HCT116 (cell line): Measurements from ENCODE around the gene HIVEP2. TPM values are rescaled to one million over a fixed set of nuclear protein-coding genes. Genes with fewer than 3 reads are reported as not detected.

Experiments used
- ATAC-seq: fragments of 200-7000 bp; cut with Tn5 transposase; 2 replicates; pipeline ENCODE4 v1.9.1; 2020; ENCODE audit warnings: mild to moderate bottlenecking, moderate library complexity
- BruUV-seq: library from RNA; stranded (reverse); fragments of 400-500 nt; replicated peaks from 2 replicates; lab custom pipeline; 2021; lab: Mats Ljungman, UMichigan
- CTCF ChIA-PET: fragments of 300-600 bp; sonication (Branson Sonifier 250); formaldehyde crosslinking; loops from one replicate; lab custom pipeline; 2021; ENCODE audit warnings: antibody characterized with exemption; lab: Charles Lee
- POLR2A ChIA-PET: fragments of 300-600, 350-600 bp; sonication (Branson Sonifier 250); formaldehyde crosslinking; loops from one replicate; lab custom pipeline; 2021; ENCODE audit warnings: antibody characterized with exemption; lab: Charles Lee
- RAD21 ChIA-PET, 2 experiments: fragments of 300-600 bp; sonication (Branson Sonifier 250); formaldehyde crosslinking; loops; one replicate each; lab custom pipeline; 2023; ENCODE audit warnings: low total read pairs in 2 of 2; ENCODE audit not compliant: uncharacterized antibody in 2 of 2, unreplicated experiment in 2 of 2, low non-redundant PET in 1 of 2; lab: Charles Lee
- DNase-seq: peaks from one replicate; pipeline ENCODE4 v3.0.0-alpha.2; 2010; ENCODE audit warnings: low read depth, low spot score
- H2AFZ ChIP-seq: fragments of 200-600 bp; shearing (Covaris generic), sonication (generic); 2 replicates; pipeline ENCODE4 v1.6.1; 2017; ENCODE audit warnings: low read depth, mixed run types, mixed read lengths, antibody characterized with exemption, low read length; ENCODE audit not compliant: poor library complexity, severe bottlenecking
- H3K27ac ChIP-seq: 2 replicates; pipeline ENCODE4 v1.5.1; 2012; ENCODE audit warnings: low read depth, low read length
- H3K27me3 ChIP-seq: fragments of 200-600 bp; sonication (generic); 2 replicates; pipeline ENCODE4 v1.6.1; 2016; ENCODE audit warnings: mixed run types, low read length, mixed read lengths; ENCODE audit not compliant: insufficient read depth
- H3K36me3 ChIP-seq, 2 experiments: fragments of 200-500 bp in 1 of 2; fragments of 200-600 bp in 1 of 2; sonication (Bioruptor generic) in 1 of 2; sonication (generic) in 1 of 2; 2 replicates each; pipeline versions ENCODE4 v1.5.1 to v1.6.1; 2014 to 2016; ENCODE audit warnings: low read length in 2 of 2, inconsistent platforms in 1 of 2, mixed read lengths in 1 of 2, mixed run types in 1 of 2; ENCODE audit not compliant: insufficient read depth in 2 of 2, control insufficient read depth in 1 of 2
- H3K4me1 ChIP-seq, 2 experiments: fragments of 200-600 bp in 1 of 2; sonication (generic) in 1 of 2; 2 replicates each; pipeline versions ENCODE4 v1.5.1 to v1.6.1; 2012 to 2017; ENCODE audit warnings: low read length in 2 of 2, inconsistent platforms in 1 of 2, mild to moderate bottlenecking in 1 of 2, mixed read lengths in 1 of 2, mixed run types in 1 of 2, moderate library complexity in 1 of 2; ENCODE audit not compliant: insufficient read depth in 2 of 2, control insufficient read depth in 1 of 2
- H3K4me2 ChIP-seq: fragments of 200-600 bp; sonication (generic); 2 replicates; pipeline ENCODE4 v1.6.1; 2017; ENCODE audit warnings: mixed run types, low read length, mixed read lengths
- H3K4me3 ChIP-seq, 2 experiments: fragments of 200-600 bp in 1 of 2; sonication (generic) in 1 of 2; replicated peaks in 1 of 2; 2 replicates each; pipeline ENCODE4 v1.5.1; 2011 to 2016; ENCODE audit warnings: low read length in 2 of 2, control low read depth in 1 of 2, low read depth in 1 of 2, mild to moderate bottlenecking in 1 of 2, mixed read lengths in 1 of 2, mixed run types in 1 of 2
- H3K79me2 ChIP-seq: fragments of 200-600 bp; sonication (generic); 2 replicates; pipeline ENCODE4 v1.6.1; 2017; ENCODE audit warnings: mild to moderate bottlenecking, mixed run types, low read length, moderate library complexity, mixed read lengths; ENCODE audit not compliant: insufficient read depth
- H3K9ac ChIP-seq: fragments of 200-600 bp; sonication (generic); 2 replicates; pipeline ENCODE4 v1.6.1; 2016; ENCODE audit warnings: low read length, mixed read lengths
- H3K9me2 ChIP-seq: fragments of 200-600 bp; sonication (generic), shearing (Covaris generic); 2 replicates; pipeline ENCODE4 v1.6.1; 2017; ENCODE audit warnings: mixed run types, mild to moderate bottlenecking, moderate library complexity; ENCODE audit not compliant: insufficient read depth
- H3K9me3 ChIP-seq, 2 experiments: fragments of 200-500 bp in 1 of 2; fragments of 200-600 bp in 1 of 2; sonication (Bioruptor generic) in 1 of 2; sonication (generic) in 1 of 2; 2 replicates each; pipeline ENCODE4 v1.6.1; 2014 to 2017; ENCODE audit warnings: low read length in 2 of 2, mixed read lengths in 2 of 2, inconsistent platforms in 1 of 2, low read depth in 1 of 2, mild to moderate bottlenecking in 1 of 2, mixed run types in 1 of 2, moderate library complexity in 1 of 2; ENCODE audit not compliant: control insufficient read depth in 1 of 2, insufficient read depth in 1 of 2
- H4K20me1 ChIP-seq: fragments of 200-600 bp; sonication (generic), shearing (Covaris generic); 2 replicates; pipeline ENCODE4 v1.6.1; 2017; ENCODE audit warnings: mixed run types, mild to moderate bottlenecking, moderate library complexity; ENCODE audit not compliant: insufficient read depth
- CBX3 ChIP-seq: IDR thresholded peaks from 2 replicates; pipeline ENCODE4 v1.6.1; 2012; ENCODE audit warnings: low read depth
- ELF1 ChIP-seq: IDR thresholded peaks from 2 replicates; pipeline ENCODE4 v1.6.1; 2012; ENCODE audit warnings: low read depth, borderline replicate concordance
- EZH2 ChIP-seq: fragments of 200-600 bp; sonication (generic); IDR thresholded peaks from 2 replicates; pipeline ENCODE4 v1.6.1; 2017; ENCODE audit warnings: antibody characterized with exemption, mixed run types
- EZH2phosphoT487 ChIP-seq: fragments of 200-600 bp; IDR thresholded peaks from 2 replicates; pipeline ENCODE4 v1.6.1; 2018; ENCODE audit warnings: antibody characterized with exemption, borderline replicate concordance
- FOSL1 ChIP-seq: IDR thresholded peaks from 2 replicates; pipeline ENCODE4 v1.6.1; 2012; ENCODE audit warnings: low read depth
- JUND ChIP-seq: IDR thresholded peaks from 2 replicates; pipeline ENCODE4 v1.6.1; 2012
- POLR2AphosphoS5 ChIP-seq: IDR thresholded peaks from 2 replicates; pipeline ENCODE4 v1.6.1; 2011; ENCODE audit warnings: mild to moderate bottlenecking, low read depth, low read length, moderate library complexity
- RAD21 ChIP-seq: IDR thresholded peaks from 2 replicates; pipeline ENCODE4 v1.6.1; 2012; ENCODE audit warnings: low read depth, mild to moderate bottlenecking
- SIN3A ChIP-seq: IDR thresholded peaks from 2 replicates; pipeline ENCODE4 v1.6.1; 2012; ENCODE audit warnings: low read depth
- SP1 ChIP-seq: IDR thresholded peaks from 2 replicates; pipeline ENCODE4 v1.6.1; 2012; ENCODE audit warnings: low read depth
- TCF7L2 ChIP-seq: IDR thresholded peaks from 2 replicates; pipeline ENCODE4 v1.7.0; 2011; ENCODE audit warnings: borderline replicate concordance, inconsistent platforms; ENCODE audit not compliant: insufficient read depth, insufficient read length; ENCODE audit errors: extremely low read depth
- YY1 ChIP-seq: IDR thresholded peaks from 2 replicates; pipeline ENCODE4 v1.6.1; 2011; ENCODE audit warnings: low read length, low read depth, moderate library complexity, mild to moderate bottlenecking; ENCODE audit not compliant: insufficient replicate concordance; ENCODE audit errors: extremely low read depth
- ZFX ChIP-seq: fragments of 450-650 bp; IDR thresholded peaks from 2 replicates; pipeline ENCODE4 v1.6.1; 2017
- ZNF274 ChIP-seq: fragments of 200-500 bp; sonication (Bioruptor generic); IDR thresholded peaks from 2 replicates; pipeline ENCODE4 v1.6.1; 2014; ENCODE audit warnings: mild to moderate bottlenecking, low read depth, low read length, inconsistent platforms
- intact Hi-C: fragments of 100-400 bp; cut with micrococcal nuclease; formaldehyde crosslinking; loops from 2 replicates; pipeline ENCODE4 v1.10.0; 2022
- total RNA-seq: library from RNA; stranded (reverse); gene quantifications from one replicate; pipeline ENCODE4 v1.2.1, GENCODE V29; 2021; ENCODE audit not compliant: unreplicated experiment
- TF ChIP-seq, protein P1 (sequence below), 3 experiments: fragments of 200-600 bp in 1 of 3; sonication (generic) in 1 of 3; IDR thresholded peaks in 2 of 3; conservative IDR thresholded peaks in 1 of 3; 2 replicates each; pipeline ENCODE4 v1.5.1; 2012 to 2017; ENCODE audit warnings: low read depth in 2 of 3, low read length in 2 of 3, antibody characterized with exemption in 1 of 3, borderline replicate concordance in 1 of 3, control low read depth in 1 of 3, mild to moderate bottlenecking in 1 of 3, mixed read lengths in 1 of 3, mixed run types in 1 of 3, moderate library complexity in 1 of 3; ENCODE audit not compliant: insufficient read depth in 1 of 3
- TF ChIP-seq, protein P2 (sequence below): IDR thresholded peaks from 2 replicates; pipeline ENCODE4 v1.6.1; 2012
- TF ChIP-seq, protein P3 (sequence below): IDR thresholded peaks from 2 replicates; pipeline ENCODE4 v1.6.1; 2012

HIVEP2 gene
- total RNA-seq, 1 experiment from 2014 or later, result 8.1 TPM

DNA sequence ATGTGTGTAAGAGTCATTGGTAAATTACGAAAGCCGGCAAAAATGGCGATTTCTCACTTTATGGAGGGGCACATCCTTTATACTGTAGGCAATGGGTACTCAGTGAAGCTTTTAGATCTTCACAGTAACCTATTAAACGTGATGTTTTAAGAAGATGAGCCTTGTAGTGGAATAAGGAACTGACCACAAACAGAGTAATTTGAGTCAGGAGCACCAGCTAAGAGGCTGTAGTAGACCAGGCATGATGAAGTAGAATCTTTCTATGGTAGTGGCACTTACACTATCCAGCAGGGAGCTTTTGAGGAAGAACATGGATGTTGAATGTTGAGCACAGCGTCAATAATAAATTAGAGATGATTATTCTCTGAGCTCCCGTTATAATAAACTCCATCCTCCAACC, 65.9 kb downstream of the HIVEP2 start:
- H3K27ac ChIP-seq, result no peak overlapping the region
- TF ChIP-seq SIN3A (no peak), EZH2 (no peak), ELF1 (no peak), TCF7L2 (no peak), FOSL1 (no peak)
- TF ChIP-seq, all 23 proteins: peak for 0
- Histone ChIP-seq H3K9me2 (no peaks in the 10 kb centered on the region), H4K20me1 (no peaks in the 10 kb centered on the region), H3K4me1 (peaks cover 9 to 16% of the 10 kb centered on the region in 2 experiments; a peak in 3 of 4 replicates), H3K4me3 (no peak overlapping the region), H3K4me2 (no peak overlapping the region), H3K27me3 (no peaks in the 10 kb centered on the region), H2AFZ (no peak overlapping the region), H3K9me3 (no peaks in the 10 kb centered on the region), H3K9ac (no peak overlapping the region), H3K79me2 (no peaks in the 10 kb centered on the region), H3K36me3 (no peaks in the 10 kb centered on the region)
- intact Hi-C loops, result no loop called here
- POLR2A ChIA-PET, result no interaction called here
- ATAC-seq (no peak), DNase-seq (no peak)
- CTCF ChIA-PET, result no interaction called here
- BruUV-seq, result no TSS peak
- RAD21 ChIA-PET, result no interaction called here

DNA sequence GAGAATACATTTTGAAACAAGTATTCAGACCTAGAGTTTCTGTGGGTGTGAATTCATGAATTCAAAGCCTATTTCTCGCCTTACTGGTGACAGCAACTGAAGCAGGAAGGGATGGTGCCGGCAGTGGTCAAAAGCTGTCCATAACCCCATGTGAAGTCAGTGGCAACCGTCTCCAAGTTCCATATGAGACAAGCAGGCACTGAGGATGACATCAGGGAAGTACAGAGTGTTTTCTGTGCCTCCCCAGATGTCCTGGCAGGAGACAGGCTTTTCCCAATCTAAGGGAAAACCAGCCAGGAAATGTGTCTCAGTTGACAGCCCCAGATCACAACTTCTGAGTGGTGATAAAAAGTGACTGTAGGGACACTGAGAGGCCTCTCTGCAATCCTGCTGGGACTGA, 66.6 kb downstream of the HIVEP2 start:
- TF ChIP-seq, protein P1, sequence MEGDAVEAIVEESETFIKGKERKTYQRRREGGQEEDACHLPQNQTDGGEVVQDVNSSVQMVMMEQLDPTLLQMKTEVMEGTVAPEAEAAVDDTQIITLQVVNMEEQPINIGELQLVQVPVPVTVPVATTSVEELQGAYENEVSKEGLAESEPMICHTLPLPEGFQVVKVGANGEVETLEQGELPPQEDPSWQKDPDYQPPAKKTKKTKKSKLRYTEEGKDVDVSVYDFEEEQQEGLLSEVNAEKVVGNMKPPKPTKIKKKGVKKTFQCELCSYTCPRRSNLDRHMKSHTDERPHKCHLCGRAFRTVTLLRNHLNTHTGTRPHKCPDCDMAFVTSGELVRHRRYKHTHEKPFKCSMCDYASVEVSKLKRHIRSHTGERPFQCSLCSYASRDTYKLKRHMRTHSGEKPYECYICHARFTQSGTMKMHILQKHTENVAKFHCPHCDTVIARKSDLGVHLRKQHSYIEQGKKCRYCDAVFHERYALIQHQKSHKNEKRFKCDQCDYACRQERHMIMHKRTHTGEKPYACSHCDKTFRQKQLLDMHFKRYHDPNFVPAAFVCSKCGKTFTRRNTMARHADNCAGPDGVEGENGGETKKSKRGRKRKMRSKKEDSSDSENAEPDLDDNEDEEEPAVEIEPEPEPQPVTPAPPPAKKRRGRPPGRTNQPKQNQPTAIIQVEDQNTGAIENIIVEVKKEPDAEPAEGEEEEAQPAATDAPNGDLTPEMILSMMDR (IDR thresholded peaks at IDR 0.05 in 2 of 3, conservative IDR thresholded peaks at IDR 0.05 in 1 of 3; ENCODE audit: borderline replicate concordance in 1 of 3, insufficient read depth in 1 of 3, low read depth in 2 of 3, low read length in 2 of 3), result no peak
- TF ChIP-seq RAD21 (no peak), EZH2phosphoT487 (no peak), CBX3 (no peak), SP1 (no peak), TCF7L2 (no peak), POLR2AphosphoS5 (no peak), JUND (no peak), SIN3A (no peak), ZNF274 (no peak), ZFX (no peak), YY1 (no peak)
- TF ChIP-seq, protein P2, sequence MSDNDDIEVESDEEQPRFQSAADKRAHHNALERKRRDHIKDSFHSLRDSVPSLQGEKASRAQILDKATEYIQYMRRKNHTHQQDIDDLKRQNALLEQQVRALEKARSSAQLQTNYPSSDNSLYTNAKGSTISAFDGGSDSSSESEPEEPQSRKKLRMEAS, result no peak
- TF ChIP-seq, protein P3, sequence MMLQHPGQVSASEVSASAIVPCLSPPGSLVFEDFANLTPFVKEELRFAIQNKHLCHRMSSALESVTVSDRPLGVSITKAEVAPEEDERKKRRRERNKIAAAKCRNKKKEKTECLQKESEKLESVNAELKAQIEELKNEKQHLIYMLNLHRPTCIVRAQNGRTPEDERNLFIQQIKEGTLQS, result no peak
- ChIA-PET CTCF (no interaction called here), RAD21 (no interaction called here), POLR2A (no interaction called here)
- Histone ChIP-seq H3K9ac (no peak overlapping the region), H2AFZ (no peak overlapping the region), H4K20me1 (no peaks in the 10 kb centered on the region), H3K36me3 (no peaks in the 10 kb centered on the region), H3K4me1 (peaks cover 13 to 16% of the 10 kb centered on the region in 2 experiments; a peak in 3 of 4 replicates), H3K4me2 (no peak overlapping the region), H3K27ac (no peak overlapping the region), H3K27me3 (no peaks in the 10 kb centered on the region), H3K4me3 (no peak overlapping the region), H3K79me2 (no peaks in the 10 kb centered on the region), H3K9me2 (no peaks in the 10 kb centered on the region), H3K9me3 (no peaks in the 10 kb centered on the region)
- ATAC-seq, result no peak
- no peak for DNase-seq
- no TSS peak for BruUV-seq
- intact Hi-C loops, result no loop called here
